Esophagus muscularis mucosa (tissue), 4 donors: ENCODE results near the gene GNG12. TPM values are rescaled to one million over a fixed set of nuclear protein-coding genes. Genes with fewer than 3 reads are reported as not detected.

ENCODE experiments used
- DNase-seq: peaks from one replicate; pipeline ENCODE4 v3.0.0-alpha.2; 2017; ENCODE audit errors: extremely low spot score
- H3K27ac ChIP-seq, 4 donors: fragments of 200-600 bp; sonication (generic); replicated peaks in 1 of 4; 1 replicate in 3 of 4; 2 replicates in 1 of 4; pipeline ENCODE4 v1.5.1; 2016 to 2019; ENCODE audit warnings: mild to moderate bottlenecking in 1 of 4
- H3K27me3 ChIP-seq, 4 donors: fragments of 200-600 bp; sonication (generic); one replicate each; pipeline versions ENCODE4 v1.5.1 to v1.6.0; 2016 to 2019
- H3K36me3 ChIP-seq, 4 donors: fragments of 200-600 bp; sonication (generic); one replicate each; pipeline ENCODE4 v1.5.1; 2016 to 2019
- H3K4me1 ChIP-seq, 4 donors: fragments of 200-600 bp; sonication (generic); one replicate each; pipeline ENCODE4 v1.5.1; 2016 to 2019
- H3K4me3 ChIP-seq, 4 donors: fragments of 200-600 bp; sonication (generic); 1 replicate in 2 of 4; 2 replicates in 2 of 4; pipeline ENCODE4 v1.5.1; 2016 to 2019; ENCODE audit warnings: mild to moderate bottlenecking in 4 of 4, moderate library complexity in 1 of 4
- H3K9me3 ChIP-seq, 4 donors: fragments of 200-600 bp; sonication (generic); 1 replicate in 3 of 4; 2 replicates in 1 of 4; pipeline ENCODE4 v1.5.1; 2016 to 2019
- EP300 ChIP-seq: sonication (generic); formaldehyde crosslinking; IDR thresholded peaks from one replicate; pipeline ENCODE4 v1.6.1; 2017; ENCODE audit warnings: antibody characterized with exemption
- POLR2A ChIP-seq: fragments of 450-650 bp; IDR thresholded peaks from one replicate; pipeline ENCODE4 v1.6.1; 2017; ENCODE audit warnings: antibody characterized with exemption, moderate library complexity, mild to moderate bottlenecking, low read depth
- POLR2AphosphoS5 ChIP-seq, 2 donors: sonication (generic); formaldehyde crosslinking; IDR thresholded peaks; one replicate each; pipeline ENCODE4 v1.6.1; 2017; ENCODE audit warnings: antibody characterized with exemption in 2 of 2
- WGBS: methylation state at CpG from one replicate; pipeline ENCODE4 v1.1.5; 2018; 5-methylcytosine and 5-hydroxymethylcytosine counted together
- intact Hi-C: fragments of 100-400 bp; cut with DNase I; formaldehyde crosslinking; loops from one replicate; pipeline ENCODE4 v1.15.1; 2023
- total RNA-seq, 4 donors: library from RNA; depleted of rRNA; stranded (reverse); fragments of >200 nt; gene quantifications; one replicate each; pipeline versions ENCODE4 v1.1.0 to v1.2.1, GENCODE V29; 2016
- TF ChIP-seq, protein P1 (sequence below), 3 experiments: fragments of 200-600 bp in 2 of 3; fragments of 450-650 bp in 1 of 3; sonication (generic) in 2 of 3; IDR thresholded peaks; one replicate each; pipeline ENCODE4 v1.5.1; 2017 to 2019; ENCODE audit warnings: antibody characterized with exemption in 3 of 3, mild to moderate bottlenecking in 2 of 3, moderate library complexity in 1 of 3

GNG12 gene
- total RNA-seq, 4 donors from 2014 or later: 108 to 118 (median 111) TPM

- 33% methylated on average over 4 of the region's 4 CpGs for WGBS
- TF ChIP-seq EP300: no peak
- TF ChIP-seq, protein P1, sequence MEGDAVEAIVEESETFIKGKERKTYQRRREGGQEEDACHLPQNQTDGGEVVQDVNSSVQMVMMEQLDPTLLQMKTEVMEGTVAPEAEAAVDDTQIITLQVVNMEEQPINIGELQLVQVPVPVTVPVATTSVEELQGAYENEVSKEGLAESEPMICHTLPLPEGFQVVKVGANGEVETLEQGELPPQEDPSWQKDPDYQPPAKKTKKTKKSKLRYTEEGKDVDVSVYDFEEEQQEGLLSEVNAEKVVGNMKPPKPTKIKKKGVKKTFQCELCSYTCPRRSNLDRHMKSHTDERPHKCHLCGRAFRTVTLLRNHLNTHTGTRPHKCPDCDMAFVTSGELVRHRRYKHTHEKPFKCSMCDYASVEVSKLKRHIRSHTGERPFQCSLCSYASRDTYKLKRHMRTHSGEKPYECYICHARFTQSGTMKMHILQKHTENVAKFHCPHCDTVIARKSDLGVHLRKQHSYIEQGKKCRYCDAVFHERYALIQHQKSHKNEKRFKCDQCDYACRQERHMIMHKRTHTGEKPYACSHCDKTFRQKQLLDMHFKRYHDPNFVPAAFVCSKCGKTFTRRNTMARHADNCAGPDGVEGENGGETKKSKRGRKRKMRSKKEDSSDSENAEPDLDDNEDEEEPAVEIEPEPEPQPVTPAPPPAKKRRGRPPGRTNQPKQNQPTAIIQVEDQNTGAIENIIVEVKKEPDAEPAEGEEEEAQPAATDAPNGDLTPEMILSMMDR (IDR thresholded peaks at IDR 0.05): no peak
- TF ChIP-seq POLR2AphosphoS5 (IDR thresholded peaks at IDR 0.05): no peak
- TF ChIP-seq POLR2A: no peak
- no peaks in the 10 kb centered on the region for H3K9me3 ChIP-seq
- H3K36me3 ChIP-seq: no peaks in the 10 kb centered on the region
- H3K27ac ChIP-seq: no peak overlapping the region
- no peak for DNase-seq
- H3K4me1 ChIP-seq: peaks cover 4 to 19% (median 13%) of the 10 kb centered on the region in 4 donors
- H3K4me3 ChIP-seq: no peak overlapping the region
- no peaks in the 10 kb centered on the region for H3K27me3 ChIP-seq
- intact Hi-C loops: loop anchor here (10.0 kb wide), 2 partner anchors 171 to 321 kb away; partner anchors contain the start of gene GADD45A
Observed at GRCh38 chr1:67855444-67855843, 22.2 kb upstream of the GNG12 start.

DNA sequence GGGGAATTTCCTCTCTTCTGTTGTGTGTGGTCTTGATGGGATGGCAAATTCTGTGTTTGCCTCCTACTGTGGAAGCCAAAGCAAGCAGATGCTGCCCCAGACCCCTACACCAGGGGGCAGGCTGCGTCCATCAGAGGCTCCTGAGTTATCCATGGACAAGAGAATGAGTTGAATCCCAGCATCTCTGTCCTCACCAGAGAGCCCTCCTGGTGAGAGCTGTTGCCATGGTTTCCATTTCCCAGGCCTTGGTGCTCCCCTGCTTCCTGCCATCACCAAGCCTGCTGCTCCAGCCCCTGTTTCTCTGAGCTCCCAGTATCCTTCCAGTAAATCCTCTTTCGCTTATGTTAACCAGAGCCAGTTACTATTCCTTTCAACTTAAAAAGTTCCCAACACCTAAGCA is 20.4 kb upstream of the GNG12 start:
- Histone ChIP-seq H3K4me1 (peaks cover 8 to 27% (median 17%) of the 10 kb centered on the region in 4 donors), H3K27me3 (no peaks in the 10 kb centered on the region), H3K9me3 (no peaks in the 10 kb centered on the region), H3K36me3 (no peaks in the 10 kb centered on the region), H3K4me3 (no peak overlapping the region), H3K27ac (no peak overlapping the region)
- intact Hi-C loops: loop anchor here (2.0 to 10.0 kb wide), 5 partner anchors 86 to 489 kb away; partner anchors contain the start of gene GADD45A
- TF ChIP-seq POLR2A: no peak
- no peak for TF ChIP-seq POLR2AphosphoS5 (IDR thresholded peaks at IDR 0.05)
- TF ChIP-seq EP300: no peak
- TF ChIP-seq, protein P1 (IDR thresholded peaks at IDR 0.05): peak; percentile 54 to 70 (median 56)
- WGBS: 100% methylated on average over 1 of the region's 2 CpGs
- DNase-seq: no peak

DNA sequence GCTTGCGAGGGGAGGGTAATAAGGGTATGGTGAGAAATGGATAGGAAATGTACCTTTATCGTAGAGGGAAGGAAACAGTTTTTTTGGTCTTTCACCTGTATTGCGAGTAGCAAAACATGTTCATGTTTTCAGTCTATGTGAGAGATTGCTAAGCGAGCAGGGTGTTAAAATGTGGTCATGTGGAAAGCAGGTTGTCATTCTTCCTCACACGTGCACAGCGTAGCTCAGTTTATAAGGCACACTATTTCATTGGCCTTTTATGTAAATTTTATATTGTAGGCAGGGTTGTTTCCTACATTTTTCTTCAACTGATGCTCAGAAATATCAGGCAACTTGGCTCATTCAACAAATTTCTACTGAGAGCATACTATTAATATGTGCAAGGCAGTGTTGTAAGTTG is 18.5 kb upstream of the GNG12 start:
- peaks cover 8 to 27% (median 17%) of the 10 kb centered on the region in 4 donors for H3K4me1 ChIP-seq
- no peak overlapping the region for H3K4me3 ChIP-seq
- DNase-seq: no peak
- intact Hi-C loops: loop anchor here (2.0 to 10.0 kb wide), 5 partner anchors 84 to 491 kb away; partner anchors contain the start of gene GADD45A
- H3K36me3 ChIP-seq: no peaks in the 10 kb centered on the region
- 94% methylated on average over 6 of the region's 6 CpGs for WGBS
- no peaks in the 10 kb centered on the region for H3K27me3 ChIP-seq
- TF ChIP-seq EP300 (no peak), POLR2AphosphoS5 (IDR thresholded peaks at IDR 0.05) (no peak), POLR2A (no peak)
- TF ChIP-seq, protein P1 (IDR thresholded peaks at IDR 0.05): no peak
- no peaks in the 10 kb centered on the region for H3K9me3 ChIP-seq
- H3K27ac ChIP-seq: no peak overlapping the region

- no peak overlapping the region for H3K4me3 ChIP-seq
- TF ChIP-seq POLR2AphosphoS5 (IDR thresholded peaks at IDR 0.05) (peak in 1 of 2 donors; percentile 41), POLR2A (no peak), EP300 (no peak)
- TF ChIP-seq, protein P1 (IDR thresholded peaks at IDR 0.05): no peak
Observed at GRCh38 chr1:67850611-67851075, 17.4 kb upstream of the GNG12 start.

More at GRCh38 chr1:67850611-67851075, 17.4 kb upstream of the GNG12 start:
- 89% methylated on average over 1 of the region's 1 CpG for WGBS
- H3K27me3 ChIP-seq: no peaks in the 10 kb centered on the region
- intact Hi-C loops: loop anchor here (5.0 to 10.0 kb wide), 4 partner anchors 83 to 492 kb away; partner anchors contain the start of gene GADD45A
- peaks cover 7 to 17% (median 11%) of the 10 kb centered on the region in 4 donors for H3K4me1 ChIP-seq
- peak overlapping the region in 1 of 4 donors; percentile 41 for H3K27ac ChIP-seq
- no peak for DNase-seq
- H3K36me3 ChIP-seq: no peaks in the 10 kb centered on the region
- no peaks in the 10 kb centered on the region for H3K9me3 ChIP-seq
